ENCODE results near the gene HNRNPA1. TPM values are rescaled to one million over a fixed set of nuclear protein-coding genes. Genes with fewer than 3 reads are reported as not detected.

Gene HNRNPA1
- total and polyA plus RNA-seq, 9 of the 15 experiments (the other 6 are each of a cell fraction or from before 2014, with no cell fraction given), result 1,166 to 2,703 (median 1,815) TPM

DNA sequence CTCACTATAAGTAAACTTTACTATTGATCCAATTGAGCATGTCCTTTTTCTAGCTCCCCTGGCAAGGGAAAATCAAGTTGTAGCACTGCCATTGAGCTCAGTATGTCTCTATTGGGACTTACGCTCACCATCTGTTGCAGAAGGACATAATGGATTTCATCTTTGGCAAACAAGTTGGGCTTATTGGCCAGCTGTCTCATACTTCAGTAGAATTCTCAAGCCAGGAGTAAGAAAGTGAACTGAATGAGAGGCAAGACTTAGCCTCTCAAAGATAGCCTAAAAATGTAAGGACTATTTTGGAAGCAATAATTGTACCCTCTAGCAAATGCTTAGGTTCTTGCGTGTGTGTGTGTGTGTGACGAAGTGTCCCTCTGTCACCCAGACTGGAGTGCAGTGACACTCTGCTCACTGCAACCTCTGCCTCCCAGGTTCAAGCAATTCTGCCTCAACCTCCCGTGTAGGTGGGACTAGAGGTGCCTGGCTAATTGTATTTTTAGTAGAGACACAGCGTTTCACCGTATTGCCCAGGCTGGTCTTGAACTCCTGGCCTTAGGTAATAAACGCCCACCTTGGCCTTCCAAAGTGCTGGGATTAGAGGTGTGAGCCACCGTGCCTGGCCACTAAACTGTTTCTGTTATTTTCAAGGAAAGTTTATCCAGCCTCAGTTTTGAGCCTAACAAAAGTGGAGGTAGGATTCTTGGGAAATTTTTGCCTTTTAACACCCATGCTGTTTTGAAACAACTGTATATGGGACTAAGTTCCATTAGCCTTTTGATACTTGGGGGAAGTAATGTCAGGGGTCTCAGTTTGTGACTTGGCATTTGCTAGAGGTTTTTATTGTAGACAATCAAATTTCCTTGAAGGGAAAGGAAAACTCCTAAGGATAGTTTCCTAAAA, 7.0 kb downstream of the HNRNPA1 start (continued):
- no peak for TF ChIP-seq TRIM28 (IDR thresholded peaks at IDR 0.05)
- no peak for TF ChIP-seq KDM5B (IDR thresholded peaks at IDR 0.05; ENCODE audit: insufficient replicate concordance, low read depth, low read length)
- TF ChIP-seq, protein P1, sequence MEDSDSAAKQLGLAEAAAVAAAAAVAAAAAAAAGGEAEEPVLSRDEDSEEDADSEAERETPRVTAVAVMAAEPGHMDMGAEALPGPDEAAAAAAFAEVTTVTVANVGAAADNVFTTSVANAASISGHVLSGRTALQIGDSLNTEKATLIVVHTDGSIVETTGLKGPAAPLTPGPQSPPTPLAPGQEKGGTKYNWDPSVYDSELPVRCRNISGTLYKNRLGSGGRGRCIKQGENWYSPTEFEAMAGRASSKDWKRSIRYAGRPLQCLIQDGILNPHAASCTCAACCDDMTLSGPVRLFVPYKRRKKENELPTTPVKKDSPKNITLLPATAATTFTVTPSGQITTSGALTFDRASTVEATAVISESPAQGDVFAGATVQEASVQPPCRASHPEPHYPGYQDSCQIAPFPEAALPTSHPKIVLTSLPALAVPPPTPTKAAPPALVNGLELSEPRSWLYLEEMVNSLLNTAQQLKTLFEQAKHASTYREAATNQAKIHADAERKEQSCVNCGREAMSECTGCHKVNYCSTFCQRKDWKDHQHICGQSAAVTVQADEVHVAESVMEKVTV (CRISPR knock-in tag; IDR thresholded peaks at IDR 0.05), result 0 out of 2 replicates have a peak, but pooled peaks have one; percentile 11
- no peak for TF ChIP-seq TFAM (CRISPR knock-in tag; conservative IDR thresholded peaks at IDR 0.05)
- no peak for TF ChIP-seq TAL1 (IDR thresholded peaks at IDR 0.05)
- no peak for TF ChIP-seq HNRNPK (IDR thresholded peaks at IDR 0.05; ENCODE audit: low read depth, low read length, poor library complexity, severe bottlenecking)
- no peak for TF ChIP-seq ARID3A (IDR thresholded peaks at IDR 0.05; ENCODE audit: borderline replicate concordance, low read depth, low read length)
- no peak for TF ChIP-seq ZNF518B (CRISPR knock-in tag; IDR thresholded peaks at IDR 0.05)
- TF ChIP-seq LCOR (CRISPR knock-in tag; IDR thresholded peaks at IDR 0.05), result peak; percentile 69; the same call in 1 of the 2 replicates
- no peak for TF ChIP-seq MTA3 (IDR thresholded peaks at IDR 0.05; ENCODE audit: borderline replicate concordance)
- no peak for TF ChIP-seq HIVEP1 (CRISPR knock-in tag; IDR thresholded peaks at IDR 0.05)
- TF ChIP-seq MCM7 (IDR thresholded peaks at IDR 0.05), result no peak
- no peak for TF ChIP-seq ZNF143 (CRISPR knock-in tag; IDR thresholded peaks at IDR 0.05)
- TF ChIP-seq ZNF121 (CRISPR knock-in tag; conservative IDR thresholded peaks at IDR 0.05), result no peak; the same call in 1 of the 2 replicates
- TF ChIP-seq ATF7 (IDR thresholded peaks at IDR 0.05), result no peak

Measured in K562 (cell line).